GM10248 (cell line): ENCODE results near the gene KLHL29.

ENCODE experiments used
- CTCF ChIA-PET: fragments of 300-600 bp; sonication (Branson Sonifier 250); formaldehyde crosslinking; extraction: SDS; loops from one replicate; lab custom pipeline; 2021; ENCODE audit warnings: antibody characterized with exemption; lab: Yijun Ruan, JAX
- POLR2A ChIA-PET: fragments of 350-650 bp; sonication (Branson Sonifier 250); formaldehyde crosslinking; extraction: SDS; loops from one replicate; lab custom pipeline; 2020; ENCODE audit warnings: antibody characterized with exemption; lab: Yijun Ruan, JAX
- DNase-seq: peaks from one replicate; pipeline ENCODE4 v3.0.0; 2012; ENCODE audit errors: extremely low spot score
- CTCF ChIP-seq: IDR thresholded peaks from 2 replicates; pipeline ENCODE4 v1.5.1; 2012; ENCODE audit warnings: mild to moderate bottlenecking, low read depth; ENCODE audit errors: extremely low read depth, missing control alignments, control extremely low read depth

Gene KLHL29

GRCh38 chr2:23642516-23642915 lies 257.5 kb downstream of the KLHL29 start:
- DNase-seq: no peak
- POLR2A ChIA-PET: no interaction called here
- CTCF ChIA-PET: no interaction called here

GRCh38 chr2:23645230-23645808 lies 260.3 kb downstream of the KLHL29 start:
- TF ChIP-seq CTCF: no peak
- ChIA-PET POLR2A (no interaction called here), CTCF (interaction anchor here (1.2 to 2.0 kb wide), 3 partner anchors 10 to 21 kb away, joined by 3 to 5 read pairs (median 3); no protein-coding TSS in a partner anchor)
- no peak for DNase-seq

More at GRCh38 chr2:23642516-23642915, 257.5 kb downstream of the KLHL29 start:
- no peak for TF ChIP-seq CTCF

- ChIA-PET CTCF (no interaction called here), POLR2A (no interaction called here)
- no peak for TF ChIP-seq CTCF
- DNase-seq: no peak
Measured at GRCh38 chr2:23647563-23647962, 262.6 kb downstream of the KLHL29 start.

- DNase-seq: no peak
- TF ChIP-seq CTCF: no peak
- POLR2A ChIA-PET: interaction anchor here (0.5 kb wide), 1 partner anchor 457 kb away, joined by 5 read pairs; no protein-coding TSS in a partner anchor
- CTCF ChIA-PET: no interaction called here
Measured at GRCh38 chr2:23649303-23649702, 264.3 kb downstream of the KLHL29 start.

GRCh38 chr2:23649819-23650218 lies 264.8 kb downstream of the KLHL29 start:
- ChIA-PET CTCF (no interaction called here), POLR2A (no interaction called here)
- no peak for TF ChIP-seq CTCF
- no peak for DNase-seq

GRCh38 chr2:23651187-23652080 lies 266.5 kb downstream of the KLHL29 start:
- TF ChIP-seq CTCF: no peak
- CTCF ChIA-PET: no interaction called here
- DNase-seq: no peak
- POLR2A ChIA-PET: no interaction called here
